CD14-positive monocyte (primary cell): Measurements from ENCODE around the gene MYO16. TPM values are rescaled to one million over a fixed set of nuclear protein-coding genes. Genes with fewer than 3 reads are reported as not detected.
A peak's percentile ranks its signal among the peaks of the same experiment; 100 is the strongest.

ENCODE experiments used
- DNase-seq, 3 donors: peaks; one replicate each; pipeline ENCODE4 v3.0.0-alpha.2; 2011 to 2022
- H2AFZ ChIP-seq: 2 replicates; pipeline ENCODE4 v1.6.0; 2012; ENCODE audit warnings: mild to moderate bottlenecking, low read depth, low read length, inconsistent platforms; ENCODE audit not compliant: insufficient read depth, poor library complexity, severe bottlenecking
- H3K27ac ChIP-seq, 2 donors: 1 replicate in 1 of 2; 2 replicates in 1 of 2; pipeline ENCODE4 v1.5.1; 2012 to 2013; ENCODE audit warnings: low read length in 2 of 2, control low read depth in 1 of 2, inconsistent platforms in 1 of 2, low read depth in 1 of 2, mild to moderate bottlenecking in 1 of 2
- H3K27me3 ChIP-seq, 2 donors: one replicate each; pipeline versions ENCODE4 v1.6.0 to v1.6.1; 2011 to 2013; ENCODE audit warnings: low read length in 2 of 2; ENCODE audit not compliant: control insufficient read depth in 2 of 2, insufficient read depth in 2 of 2
- H3K36me3 ChIP-seq, 2 donors: replicated peaks in 1 of 2; 1 replicate in 1 of 2; 2 replicates in 1 of 2; pipeline versions ENCODE4 v1.5.1 to v1.6.1; 2012 to 2013; ENCODE audit warnings: low read length in 2 of 2, control low read depth in 1 of 2, inconsistent platforms in 1 of 2, mild to moderate bottlenecking in 1 of 2; ENCODE audit not compliant: insufficient read depth in 2 of 2, control insufficient read depth in 1 of 2
- H3K4me1 ChIP-seq, 2 donors: 1 replicate in 1 of 2; 2 replicates in 1 of 2; pipeline versions ENCODE4 v1.5.1 to v1.6.1; 2012 to 2013; ENCODE audit warnings: low read length in 2 of 2, control low read depth in 1 of 2, inconsistent platforms in 1 of 2, mild to moderate bottlenecking in 1 of 2, moderate library complexity in 1 of 2; ENCODE audit not compliant: insufficient read depth in 2 of 2, control insufficient read depth in 1 of 2
- H3K4me2 ChIP-seq: replicated peaks from 2 replicates; pipeline ENCODE3; 2012; ENCODE audit warnings: low read length, moderate library complexity, mild to moderate bottlenecking; ENCODE audit not compliant: poor library complexity, severe bottlenecking; ENCODE audit errors: extremely low read depth
- H3K4me3 ChIP-seq, 3 experiments: fragments of 200-600 bp in 1 of 3; sonication (generic) in 1 of 3; replicated peaks in 1 of 3; 1 replicate in 2 of 3; 2 replicates in 1 of 3; pipeline ENCODE4 v1.5.1; 2011 to 2013; ENCODE audit warnings: low read length in 3 of 3, mild to moderate bottlenecking in 3 of 3, control low read depth in 2 of 3, low read depth in 2 of 3, inconsistent platforms in 1 of 3, moderate library complexity in 1 of 3
- H3K79me2 ChIP-seq: 2 replicates; pipeline ENCODE4 v1.6.0; 2012; ENCODE audit warnings: mild to moderate bottlenecking, control low read depth, inconsistent platforms, low read length, moderate library complexity; ENCODE audit not compliant: insufficient read depth
- H3K9ac ChIP-seq: 2 replicates; pipeline ENCODE4 v1.6.0; 2017; ENCODE audit warnings: low read length, mild to moderate bottlenecking; ENCODE audit not compliant: insufficient read depth, poor library complexity, severe bottlenecking
- H3K9me3 ChIP-seq, 2 donors: replicated peaks in 1 of 2; 1 replicate in 1 of 2; 2 replicates in 1 of 2; pipeline versions ENCODE4 v1.5.1 to v1.6.1; 2012 to 2013; ENCODE audit warnings: low read length in 2 of 2, control low read depth in 1 of 2; ENCODE audit not compliant: control insufficient read depth in 1 of 2, insufficient read depth in 1 of 2
- H4K20me1 ChIP-seq: 2 replicates; pipeline ENCODE4 v1.6.0; 2012; ENCODE audit warnings: mild to moderate bottlenecking, low read length, control low read depth, moderate library complexity; ENCODE audit not compliant: insufficient read depth
- H3K27ac Mint-ChIP-seq, 7 donors: one replicate each; pipeline ENCODE4 v1.8.0; 2020; ENCODE audit warnings: mild to moderate bottlenecking in 7 of 7, mixed read lengths in 7 of 7, moderate library complexity in 6 of 7, inconsistent platforms in 2 of 7
- H3K27me3 Mint-ChIP-seq, 3 donors: one replicate each; pipeline ENCODE4 v1.8.0; 2021 to 2022; ENCODE audit warnings: low read depth in 3 of 3, mild to moderate bottlenecking in 3 of 3, mixed read lengths in 3 of 3, moderate library complexity in 3 of 3, inconsistent platforms in 1 of 3
- H3K36me3 Mint-ChIP-seq, 2 donors: one replicate each; pipeline ENCODE4 v1.8.0; 2020; ENCODE audit warnings: mixed read lengths in 2 of 2, inconsistent platforms in 1 of 2, mild to moderate bottlenecking in 1 of 2
- H3K4me1 Mint-ChIP-seq: one replicate; pipeline ENCODE4 v1.8.0; 2020; ENCODE audit warnings: mild to moderate bottlenecking, mixed read lengths
- H3K4me3 Mint-ChIP-seq, 2 donors: one replicate each; pipeline ENCODE4 v1.8.0; 2020; ENCODE audit warnings: mild to moderate bottlenecking in 2 of 2, mixed read lengths in 2 of 2, moderate library complexity in 1 of 2
- H3K9me3 Mint-ChIP-seq, 7 donors: one replicate each; pipeline ENCODE4 v1.8.0; 2020 to 2022; ENCODE audit warnings: mixed read lengths in 7 of 7, mild to moderate bottlenecking in 6 of 7, moderate library complexity in 6 of 7, inconsistent platforms in 2 of 7
- WGBS: methylation state at CpG from one replicate; pipeline ENCODE4 v1.1.5; 2013; ENCODE audit warnings: missing lambda C conversion rate; ENCODE audit not compliant: insufficient coverage; 5-methylcytosine and 5-hydroxymethylcytosine counted together
- intact Hi-C, 2 donors: fragments of 100-400 bp; cut with micrococcal nuclease; formaldehyde crosslinking; loops; one replicate each; pipeline versions ENCODE4 v1.15.0 to v1.15.1; 2023
- polyA plus RNA-seq, 3 donors: library from polyadenylated mRNA; depleted of rRNA in 1 of 3; unstranded in 2 of 3; stranded (reverse) in 1 of 3; fragments of 300-500 nt in 2 of 3; fragments of >200 nt in 1 of 3; fragmentation: Illumina TruSeq in 2 of 3; gene quantifications; 1 replicate in 2 of 3; 2 replicates in 1 of 3; pipeline ENCODE4 v1.2.3, GENCODE V29; 2012 to 2021
- TF ChIP-seq, protein P1 (sequence below): fragments of 200-600 bp; IDR thresholded peaks from one replicate; pipeline ENCODE4 v1.8.0; 2022; ENCODE audit warnings: antibody characterized with exemption, mild to moderate bottlenecking

The MYO16 gene
- polyA plus RNA-seq, 3 donors, result not detected

DNA sequence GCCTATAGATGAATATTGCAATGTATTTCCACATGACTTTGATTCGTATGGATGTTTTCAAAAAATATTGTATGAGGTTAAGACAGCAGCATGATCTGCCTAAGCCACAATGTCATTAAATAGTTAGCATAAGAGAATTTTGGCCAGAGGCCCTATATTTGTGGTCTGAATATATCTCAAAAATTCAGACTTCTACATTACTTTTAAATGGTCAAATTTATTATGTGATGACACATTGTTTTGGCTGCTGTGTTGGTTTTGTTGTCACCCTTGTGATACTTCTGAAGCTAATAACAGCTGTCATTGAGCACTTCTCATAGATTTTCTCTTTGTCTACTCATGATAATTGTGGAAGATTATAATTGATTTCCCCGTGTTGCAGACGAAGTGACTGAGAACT lies 288.2 kb downstream of the MYO16 start:
- H3K4me1 Mint-ChIP-seq, result peaks cover 15% of the 10 kb centered on the region
- H3K9ac ChIP-seq, result no peak overlapping the region
- no peaks in the 10 kb centered on the region for H3K9me3 ChIP-seq
- no peak overlapping the region for H3K4me2 ChIP-seq
- no peaks in the 10 kb centered on the region for H3K79me2 ChIP-seq
- H3K27ac ChIP-seq, result no peak overlapping the region
- H3K4me3 ChIP-seq, result no peak overlapping the region
- H3K27me3 Mint-ChIP-seq, result peaks cover 0 to 4% (median 1%) of the 10 kb centered on the region in 3 donors
- H3K36me3 ChIP-seq, result no peaks in the 10 kb centered on the region
- TF ChIP-seq, protein P1, sequence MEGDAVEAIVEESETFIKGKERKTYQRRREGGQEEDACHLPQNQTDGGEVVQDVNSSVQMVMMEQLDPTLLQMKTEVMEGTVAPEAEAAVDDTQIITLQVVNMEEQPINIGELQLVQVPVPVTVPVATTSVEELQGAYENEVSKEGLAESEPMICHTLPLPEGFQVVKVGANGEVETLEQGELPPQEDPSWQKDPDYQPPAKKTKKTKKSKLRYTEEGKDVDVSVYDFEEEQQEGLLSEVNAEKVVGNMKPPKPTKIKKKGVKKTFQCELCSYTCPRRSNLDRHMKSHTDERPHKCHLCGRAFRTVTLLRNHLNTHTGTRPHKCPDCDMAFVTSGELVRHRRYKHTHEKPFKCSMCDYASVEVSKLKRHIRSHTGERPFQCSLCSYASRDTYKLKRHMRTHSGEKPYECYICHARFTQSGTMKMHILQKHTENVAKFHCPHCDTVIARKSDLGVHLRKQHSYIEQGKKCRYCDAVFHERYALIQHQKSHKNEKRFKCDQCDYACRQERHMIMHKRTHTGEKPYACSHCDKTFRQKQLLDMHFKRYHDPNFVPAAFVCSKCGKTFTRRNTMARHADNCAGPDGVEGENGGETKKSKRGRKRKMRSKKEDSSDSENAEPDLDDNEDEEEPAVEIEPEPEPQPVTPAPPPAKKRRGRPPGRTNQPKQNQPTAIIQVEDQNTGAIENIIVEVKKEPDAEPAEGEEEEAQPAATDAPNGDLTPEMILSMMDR, result no peak
- no peaks in the 10 kb centered on the region for H3K27me3 ChIP-seq
- H2AFZ ChIP-seq, result no peak overlapping the region
- no peaks in the 10 kb centered on the region for H3K36me3 Mint-ChIP-seq
- peak overlapping the region in 1 of 7 donors; percentile 2 for H3K27ac Mint-ChIP-seq
- WGBS, result no CpG with 5 or more reads among the region's 3 CpGs
- H4K20me1 ChIP-seq, result no peaks in the 10 kb centered on the region
- peaks cover 0 to 1% (median 0%) of the 10 kb centered on the region in 7 donors for H3K9me3 Mint-ChIP-seq
- peaks cover 12 to 14% of the 10 kb centered on the region in 2 donors for H3K4me1 ChIP-seq
- no peak for DNase-seq
- no peak overlapping the region for H3K4me3 Mint-ChIP-seq
- intact Hi-C loops, result loop anchor here in 1 of 2 donors (10.0 kb wide), 1 partner anchor 703 kb away; the partner anchor contains the start of genes ABHD13 and LIG4

DNA sequence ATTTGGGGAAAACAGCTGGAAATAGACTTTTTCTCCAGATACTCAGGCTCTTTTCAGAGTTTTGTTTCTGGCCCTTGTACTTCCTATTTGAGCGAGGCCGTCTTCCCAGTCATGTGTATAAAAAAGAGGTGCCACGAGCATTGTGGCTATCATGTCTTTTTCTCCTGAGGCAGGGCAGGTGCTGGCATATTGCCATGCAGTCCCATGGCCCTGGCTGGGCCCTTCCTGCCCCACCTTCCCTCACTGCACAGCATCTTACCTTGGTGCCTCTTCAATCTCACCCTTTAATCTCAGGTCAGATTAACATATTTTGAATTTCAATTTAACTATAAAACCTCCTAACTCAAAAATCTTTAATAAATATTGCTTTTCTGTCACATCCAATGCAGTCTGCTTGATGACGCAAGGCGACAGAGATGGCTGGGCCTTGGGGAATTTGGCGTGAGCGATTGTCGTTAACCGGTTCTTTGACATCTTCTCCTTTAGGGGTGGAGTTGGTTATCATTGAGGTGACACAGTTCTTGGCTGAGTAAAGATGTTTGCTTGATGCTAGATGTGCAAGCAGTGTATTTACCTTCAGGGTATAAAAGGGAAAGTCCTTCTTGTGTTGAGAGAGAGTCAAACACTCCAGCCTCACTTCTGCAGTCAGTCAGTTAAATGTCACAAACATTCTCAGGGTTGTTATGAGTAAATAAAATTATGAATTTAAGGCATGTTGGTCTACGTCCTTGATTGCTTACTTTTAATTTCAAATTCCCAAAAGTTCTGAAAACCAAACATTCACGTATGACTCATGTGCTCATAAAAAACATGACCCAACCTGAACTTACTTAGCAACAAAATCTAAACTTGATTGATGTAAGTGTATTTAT lies 289.9 kb downstream of the MYO16 start:
- H3K4me3 ChIP-seq, result no peak overlapping the region
- H3K27ac ChIP-seq, result no peak overlapping the region
- peaks cover 15% of the 10 kb centered on the region for H3K4me1 Mint-ChIP-seq
- no peak overlapping the region for H3K27ac Mint-ChIP-seq
- H3K4me2 ChIP-seq, result no peak overlapping the region
- peaks cover 12 to 14% of the 10 kb centered on the region in 2 donors for H3K4me1 ChIP-seq
- peaks cover 0 to 1% (median 0%) of the 10 kb centered on the region in 7 donors for H3K9me3 Mint-ChIP-seq
- TF ChIP-seq, protein P1, result no peak
- WGBS, result 85% methylated on average over 6 of the region's 11 CpGs
- no peak overlapping the region for H2AFZ ChIP-seq
- no peaks in the 10 kb centered on the region for H3K79me2 ChIP-seq
- peaks cover 0 to 4% (median 1%) of the 10 kb centered on the region in 3 donors for H3K27me3 Mint-ChIP-seq
- no peak overlapping the region for H3K4me3 Mint-ChIP-seq
- H4K20me1 ChIP-seq, result no peaks in the 10 kb centered on the region
- H3K36me3 Mint-ChIP-seq, result no peaks in the 10 kb centered on the region
- H3K9me3 ChIP-seq, result no peaks in the 10 kb centered on the region
- H3K9ac ChIP-seq, result no peak overlapping the region
- DNase-seq, result no peak
- no peaks in the 10 kb centered on the region for H3K36me3 ChIP-seq
- intact Hi-C loops, result loop anchor here in 1 of 2 donors (10.0 kb wide), 1 partner anchor 704 kb away; the partner anchor contains the start of genes ABHD13 and LIG4
- H3K27me3 ChIP-seq, result no peaks in the 10 kb centered on the region
